ENCODE data around the gene ABCC6.

GRCh38 chr16:16171332-16171919 lies 51.9 kb downstream of the ABCC6 start:
- TF ChIP-seq CTCF (IDR thresholded peaks at IDR 0.05; ENCODE audit: insufficient read depth, low read length, poor library complexity, severe bottlenecking) (no peak), EZH2phosphoT487 (conservative IDR thresholded peaks at IDR 0.05; ENCODE audit: low read length) (no peak)
